ENCODE measurements around the gene CERS2.

DNA sequence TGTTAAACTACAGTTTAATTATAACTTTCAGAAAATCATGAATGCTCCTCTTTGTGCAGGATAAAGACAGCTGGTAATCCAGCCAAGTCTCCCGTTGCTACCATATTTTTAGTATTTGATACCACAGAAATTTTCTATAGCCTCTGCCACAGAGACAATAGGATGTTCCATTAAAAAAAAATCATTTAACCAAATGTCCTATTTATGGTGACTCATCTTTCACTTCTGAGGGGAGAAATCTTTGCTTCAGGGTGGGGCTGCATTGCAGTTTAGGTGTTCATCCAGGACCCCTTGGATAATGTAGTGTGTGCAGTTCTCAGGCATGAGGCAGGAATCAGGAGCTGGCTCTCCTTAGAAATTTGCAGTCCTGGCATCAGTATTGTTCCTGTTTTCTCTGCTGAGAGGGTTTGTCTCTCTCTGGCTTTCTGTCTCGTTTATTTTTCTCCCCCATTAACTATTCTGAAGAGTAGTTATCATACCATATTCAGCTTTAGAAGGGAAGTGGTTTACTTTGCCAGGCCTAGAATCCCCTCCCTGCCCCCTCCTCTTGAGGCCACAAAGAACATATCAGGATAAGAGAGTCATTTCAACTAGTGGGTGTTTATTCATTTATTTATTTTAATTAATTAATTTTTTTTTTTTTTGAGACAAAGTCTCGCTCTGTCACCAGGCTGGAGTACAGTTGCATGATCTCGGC, 36.7 kb upstream of the CERS2 start:
- no peak for TF ChIP-seq EZH2 (IDR thresholded peaks at IDR 0.05; ENCODE audit: borderline replicate concordance)
- TF ChIP-seq, protein P1, sequence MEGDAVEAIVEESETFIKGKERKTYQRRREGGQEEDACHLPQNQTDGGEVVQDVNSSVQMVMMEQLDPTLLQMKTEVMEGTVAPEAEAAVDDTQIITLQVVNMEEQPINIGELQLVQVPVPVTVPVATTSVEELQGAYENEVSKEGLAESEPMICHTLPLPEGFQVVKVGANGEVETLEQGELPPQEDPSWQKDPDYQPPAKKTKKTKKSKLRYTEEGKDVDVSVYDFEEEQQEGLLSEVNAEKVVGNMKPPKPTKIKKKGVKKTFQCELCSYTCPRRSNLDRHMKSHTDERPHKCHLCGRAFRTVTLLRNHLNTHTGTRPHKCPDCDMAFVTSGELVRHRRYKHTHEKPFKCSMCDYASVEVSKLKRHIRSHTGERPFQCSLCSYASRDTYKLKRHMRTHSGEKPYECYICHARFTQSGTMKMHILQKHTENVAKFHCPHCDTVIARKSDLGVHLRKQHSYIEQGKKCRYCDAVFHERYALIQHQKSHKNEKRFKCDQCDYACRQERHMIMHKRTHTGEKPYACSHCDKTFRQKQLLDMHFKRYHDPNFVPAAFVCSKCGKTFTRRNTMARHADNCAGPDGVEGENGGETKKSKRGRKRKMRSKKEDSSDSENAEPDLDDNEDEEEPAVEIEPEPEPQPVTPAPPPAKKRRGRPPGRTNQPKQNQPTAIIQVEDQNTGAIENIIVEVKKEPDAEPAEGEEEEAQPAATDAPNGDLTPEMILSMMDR (IDR thresholded peaks at IDR 0.05; ENCODE audit: poor library complexity): no peak

Measured in hepatocyte (in vitro differentiated cells).